Measurements from ENCODE around the gene TTC6.

Gene TTC6, protein sequence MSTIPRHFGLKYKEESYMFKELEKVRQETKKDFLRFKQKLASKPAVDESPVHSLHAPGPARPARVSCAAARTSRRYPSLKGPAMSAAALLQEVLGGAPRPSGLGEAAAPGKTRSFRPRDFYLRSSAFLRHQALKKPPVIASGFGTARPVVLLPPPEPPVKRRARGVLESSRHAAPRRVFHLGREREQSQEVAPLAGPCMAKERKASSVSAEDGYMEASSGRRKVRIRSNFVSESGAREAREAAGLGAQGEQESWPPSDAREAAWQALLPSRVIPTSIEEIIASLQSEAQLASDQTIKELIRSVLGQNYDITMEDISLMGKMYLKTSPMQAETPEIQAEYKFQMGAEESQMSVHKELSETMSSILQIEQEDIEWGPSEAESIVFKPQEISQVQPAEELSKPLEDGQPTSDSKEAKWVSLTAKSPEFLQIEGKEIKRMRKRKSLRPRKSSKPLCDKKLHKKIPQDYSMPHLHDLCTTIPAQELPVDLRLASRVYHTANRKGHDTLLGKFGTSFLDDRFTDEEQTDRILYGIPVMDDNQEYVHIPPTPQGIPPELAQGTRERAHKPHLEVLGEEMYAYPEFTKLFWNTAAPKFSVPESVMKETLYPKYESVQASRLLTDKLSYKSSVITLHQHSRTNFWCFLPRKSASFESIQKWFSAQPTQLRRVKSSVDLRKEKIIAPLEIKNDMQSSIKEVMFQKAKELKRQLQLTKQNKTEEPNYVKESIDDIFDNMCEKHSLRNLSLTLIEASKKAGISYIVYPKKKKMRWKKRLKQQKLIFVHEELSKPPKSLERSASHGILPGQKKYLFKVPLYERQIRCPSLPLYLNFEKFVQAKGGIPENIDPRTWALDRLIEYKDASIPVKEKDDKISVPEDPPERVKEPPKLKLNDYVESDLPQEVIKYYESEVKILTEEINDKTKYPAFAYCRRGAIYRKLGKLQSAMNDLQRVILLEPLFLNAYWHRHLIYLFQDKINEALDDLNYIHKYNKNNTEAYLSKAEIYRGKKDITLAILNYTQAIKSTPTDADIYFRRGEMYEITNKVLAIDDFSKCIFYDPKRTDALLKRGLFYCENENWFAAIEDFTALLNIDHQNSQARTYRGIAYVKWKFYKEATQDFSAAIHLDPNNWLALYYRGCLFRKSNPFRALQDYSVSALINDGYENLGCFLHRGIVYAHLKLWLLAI (N-terminal part only)

DNA sequence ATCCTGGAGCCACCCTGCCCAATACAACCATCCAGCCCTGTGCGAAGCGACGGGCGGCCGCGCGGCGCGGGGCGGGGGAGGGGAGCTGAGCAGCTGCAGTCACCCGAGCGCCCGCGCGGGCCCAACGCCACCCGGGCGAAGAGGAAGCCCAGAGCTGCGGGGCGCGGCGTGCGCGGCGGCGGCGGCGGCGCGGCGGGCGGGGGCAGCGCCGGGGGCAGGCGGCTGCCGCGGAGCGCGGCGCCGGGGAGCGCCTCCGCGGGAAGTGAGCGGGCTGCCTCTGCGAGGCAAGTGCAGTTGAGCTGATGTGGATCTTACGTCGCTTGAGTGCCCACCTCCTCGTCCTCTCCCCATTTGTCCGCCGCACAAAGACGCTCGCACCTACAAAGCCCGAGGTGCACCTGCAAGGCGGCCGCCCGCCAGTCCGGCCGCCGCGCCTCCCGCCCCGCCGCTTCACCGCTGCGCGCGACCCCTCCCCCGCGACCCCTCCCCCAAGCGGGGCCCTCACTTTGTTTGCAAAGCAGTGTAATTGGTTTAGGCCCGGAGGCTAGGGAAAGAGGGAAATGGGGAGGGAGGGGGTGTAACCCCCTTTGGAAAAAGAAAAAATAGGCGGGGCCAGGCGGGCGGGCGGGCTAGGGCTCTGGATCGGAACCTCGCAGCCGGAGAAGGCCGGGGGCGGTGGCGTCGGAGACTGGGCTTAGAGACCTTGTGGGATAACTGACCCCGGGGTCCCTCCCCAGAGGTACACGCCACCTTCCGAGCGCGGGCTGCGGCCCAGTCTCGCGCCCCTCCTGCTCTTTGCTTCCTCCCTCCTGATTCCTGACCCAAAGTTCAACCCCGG lies at the start of gene TTC6, which contains the start of gene FOXA1:
Gene TTC6 (plus strand): TSS at position 659 of the 838 bp plus-strand sequence. CDS start 26,436 bp downstream, outside the sequence.
Gene FOXA1 (minus strand): TSS at position 279 of the 838 bp plus-strand sequence. CDS start 277 bp downstream, at position 2.
- no peak for TF ChIP-seq GATA3 (IDR thresholded peaks at IDR 0.05; ENCODE audit: low read depth, low read length)
- TF ChIP-seq GATA2 (IDR thresholded peaks at IDR 0.05; ENCODE audit: low read depth, low read length) = no peak

DNA sequence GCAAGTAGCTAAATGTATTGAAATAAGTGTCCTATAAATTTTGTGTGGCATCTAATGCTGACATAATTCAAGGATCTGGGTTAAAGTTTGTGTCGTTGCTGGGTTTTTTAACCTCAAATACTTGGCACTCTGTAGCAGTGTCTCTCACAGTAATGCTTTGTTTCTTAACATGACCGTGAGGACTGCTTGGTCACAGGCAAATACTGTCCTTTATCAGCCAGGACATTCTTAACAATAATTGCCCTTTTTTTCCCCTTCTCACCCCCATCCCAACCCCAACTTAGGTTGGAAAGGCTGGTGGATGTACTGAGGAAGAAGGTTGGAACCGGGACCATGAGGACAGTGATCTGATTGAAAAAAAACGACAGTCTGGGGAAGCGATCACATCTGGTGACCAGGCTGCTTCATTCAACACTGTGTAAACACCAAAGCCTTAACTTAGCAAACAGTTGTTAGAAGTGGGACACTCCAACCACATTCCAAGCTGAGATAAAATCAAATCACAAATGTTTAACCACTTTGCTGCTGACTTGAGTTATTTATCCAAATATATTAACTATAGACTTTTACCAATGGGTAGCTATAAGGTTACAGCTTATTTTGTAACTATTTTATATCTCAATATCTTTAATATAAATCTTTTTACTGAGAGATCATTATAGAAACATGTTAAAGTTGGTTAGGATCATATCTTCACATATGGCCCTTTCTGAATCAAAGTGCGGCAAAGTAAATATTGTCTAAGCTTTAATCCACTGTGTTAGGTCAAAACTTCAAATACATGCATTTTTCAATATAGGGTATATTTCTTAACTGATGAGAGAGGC lies 48.6 kb upstream of the TTC6 start:
- TF ChIP-seq GATA2 (IDR thresholded peaks at IDR 0.05; ENCODE audit: low read depth, low read length) (no peak), GATA3 (IDR thresholded peaks at IDR 0.05; ENCODE audit: low read depth, low read length) (no peak)

DNA sequence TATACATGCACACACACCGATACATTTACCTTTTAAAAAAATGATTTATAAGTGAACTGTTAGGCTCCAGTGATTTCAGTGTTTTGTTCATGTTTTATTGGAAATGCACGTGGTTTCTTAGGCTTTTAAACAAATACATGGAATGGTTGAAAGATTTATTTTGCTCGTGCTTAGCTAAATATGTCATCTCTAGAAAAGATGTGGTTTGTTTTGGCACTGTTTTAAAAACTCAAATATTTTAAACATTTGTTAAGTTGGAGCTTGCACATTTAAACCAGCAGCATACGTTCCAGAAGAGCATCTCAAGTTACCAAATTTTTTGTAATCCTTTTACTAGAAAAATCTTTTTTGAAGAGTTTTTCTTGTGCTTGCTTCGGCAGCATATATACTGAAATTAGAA lies 44.9 kb upstream of the TTC6 start:
- TF ChIP-seq GATA3 (IDR thresholded peaks at IDR 0.05; ENCODE audit: low read depth, low read length) (no peak), GATA2 (IDR thresholded peaks at IDR 0.05; ENCODE audit: low read depth, low read length) (no peak)

DNA sequence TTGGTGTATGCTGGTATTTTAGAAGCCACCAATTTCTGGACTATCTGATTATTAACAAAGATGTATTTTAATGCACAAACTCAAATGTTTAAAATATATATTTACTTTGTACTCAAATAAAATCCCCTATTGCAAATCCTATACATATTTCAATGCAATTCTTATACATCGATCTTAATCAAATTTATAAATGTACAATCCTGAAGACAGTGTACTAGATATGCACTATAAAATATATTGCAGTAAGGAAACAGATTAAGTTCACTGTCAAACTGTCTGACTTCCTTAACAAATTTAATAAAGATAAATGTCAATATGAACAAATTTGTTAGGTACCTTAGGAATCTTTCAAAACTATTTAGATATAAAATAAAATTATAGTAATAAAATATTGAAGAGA lies 44.3 kb upstream of the TTC6 start:
- TF ChIP-seq GATA2 (IDR thresholded peaks at IDR 0.05; ENCODE audit: low read depth, low read length) (no peak), GATA3 (IDR thresholded peaks at IDR 0.05; ENCODE audit: low read depth, low read length) (no peak)

DNA sequence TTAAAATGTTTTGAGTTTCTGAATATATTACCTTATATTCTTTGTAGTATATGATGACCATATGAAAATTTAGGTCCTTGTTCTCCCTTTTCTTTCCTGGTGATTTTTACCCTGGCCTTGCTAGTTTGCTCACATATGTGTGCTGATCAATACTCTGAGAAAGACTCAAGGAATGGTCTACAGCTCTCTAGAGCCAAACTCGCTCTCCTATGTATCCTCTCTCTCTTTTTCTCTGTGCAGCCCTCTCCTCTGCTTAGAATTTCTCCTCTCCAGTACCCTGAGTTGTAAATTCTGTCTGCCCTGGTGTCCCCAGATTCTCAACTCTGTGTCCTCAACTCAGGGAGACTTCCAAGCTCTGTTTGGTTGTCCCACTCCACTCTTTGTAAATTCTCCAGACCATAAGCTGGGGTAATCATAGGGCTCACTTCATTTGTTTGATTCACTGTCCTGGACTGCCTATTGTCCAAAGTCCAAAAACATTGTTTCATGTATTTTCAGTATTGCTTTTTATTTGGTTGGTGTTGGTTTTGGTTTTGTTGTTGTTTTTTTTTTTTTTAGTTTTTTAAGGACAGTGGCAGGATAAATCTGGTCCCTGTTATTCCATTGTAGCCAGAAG lies 41.4 kb upstream of the TTC6 start:
- no peak for TF ChIP-seq GATA2 (IDR thresholded peaks at IDR 0.05; ENCODE audit: low read depth, low read length)
- no peak for TF ChIP-seq GATA3 (IDR thresholded peaks at IDR 0.05; ENCODE audit: low read depth, low read length)

DNA sequence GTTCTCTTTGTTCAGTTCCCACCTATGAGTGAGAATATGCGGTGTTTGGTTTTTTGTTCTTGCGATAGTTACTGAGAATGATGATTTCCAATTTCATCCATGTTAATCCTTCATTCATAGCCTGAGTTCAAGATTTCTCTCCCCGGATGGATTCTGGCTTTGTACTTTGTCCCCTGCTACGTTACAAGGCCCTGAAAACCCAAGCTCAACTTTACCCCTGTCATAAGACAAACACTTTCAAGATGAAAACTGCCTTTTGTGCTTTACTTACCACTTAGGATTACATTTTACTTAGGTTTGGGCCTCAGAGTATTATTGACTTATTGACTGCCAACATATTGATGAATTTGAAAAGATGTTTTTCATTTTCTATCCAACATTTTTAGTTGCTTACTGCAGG lies 36.7 kb upstream of the TTC6 start:
- no peak for TF ChIP-seq GATA2 (IDR thresholded peaks at IDR 0.05; ENCODE audit: low read depth, low read length)
- no peak for TF ChIP-seq GATA3 (IDR thresholded peaks at IDR 0.05; ENCODE audit: low read depth, low read length)

DNA sequence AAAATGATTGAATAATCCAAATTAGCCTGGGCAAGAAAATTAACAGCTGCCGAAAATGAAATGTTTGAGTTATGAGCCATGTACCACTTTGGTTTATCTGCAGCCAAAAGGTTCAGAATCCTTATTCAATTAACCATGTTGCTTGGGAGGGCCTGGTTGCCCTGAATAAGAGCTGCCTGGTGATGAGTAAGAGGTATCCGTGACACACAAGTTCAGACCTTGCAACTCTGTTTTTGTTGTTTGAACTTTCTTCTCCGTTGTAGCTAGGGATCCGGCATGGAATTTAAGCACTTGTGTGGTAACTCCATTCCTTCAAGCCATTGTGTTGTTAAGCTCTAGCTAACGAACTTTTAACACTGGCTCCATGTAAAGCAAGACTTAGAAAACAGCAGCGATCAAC lies 36.0 kb upstream of the TTC6 start:
- TF ChIP-seq GATA3 (IDR thresholded peaks at IDR 0.05; ENCODE audit: low read depth, low read length) = no peak
- no peak for TF ChIP-seq GATA2 (IDR thresholded peaks at IDR 0.05; ENCODE audit: low read depth, low read length)

DNA sequence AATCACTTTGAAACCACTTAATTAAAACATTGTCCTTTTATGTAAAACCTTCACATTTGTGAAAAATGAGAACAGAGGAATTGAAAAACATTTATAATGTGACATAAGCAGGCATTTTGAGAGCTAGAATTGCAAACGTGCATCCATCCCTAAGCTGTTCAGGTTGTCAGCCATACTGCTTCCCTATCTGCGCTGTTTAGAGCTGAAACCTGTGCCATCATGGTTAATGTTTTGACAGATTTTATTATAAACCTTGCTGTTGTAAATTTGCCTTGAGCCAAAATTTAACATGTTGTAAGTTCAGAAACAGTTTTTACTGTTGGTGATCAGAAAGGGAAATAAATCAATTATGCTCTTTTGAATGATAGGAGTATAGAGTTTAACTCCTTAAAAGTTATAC lies 32.2 kb upstream of the TTC6 start:
- TF ChIP-seq GATA2 (IDR thresholded peaks at IDR 0.05; ENCODE audit: low read depth, low read length) (no peak), GATA3 (IDR thresholded peaks at IDR 0.05; ENCODE audit: low read depth, low read length) (no peak)

DNA sequence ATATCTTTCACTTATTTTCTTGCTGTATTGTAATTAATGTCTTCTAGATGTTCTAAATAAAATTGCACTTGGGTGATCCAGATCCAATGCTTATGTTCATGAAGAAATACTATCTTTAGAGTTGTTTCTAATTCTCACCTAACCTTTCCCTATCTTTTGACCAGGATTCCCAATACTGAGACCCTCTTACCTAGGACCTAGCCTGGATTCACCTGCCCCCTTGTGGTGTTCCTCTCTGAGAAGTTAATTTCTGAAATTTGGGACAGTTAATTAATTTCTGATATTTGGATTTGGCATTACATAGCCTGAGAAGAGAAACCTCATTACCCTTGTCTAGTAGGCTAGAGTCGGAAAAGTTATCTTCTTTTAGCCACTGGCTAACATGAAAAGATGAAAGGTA lies 29.9 kb upstream of the TTC6 start:
- no peak for TF ChIP-seq GATA3 (IDR thresholded peaks at IDR 0.05; ENCODE audit: low read depth, low read length)
- no peak for TF ChIP-seq GATA2 (IDR thresholded peaks at IDR 0.05; ENCODE audit: low read depth, low read length)

DNA sequence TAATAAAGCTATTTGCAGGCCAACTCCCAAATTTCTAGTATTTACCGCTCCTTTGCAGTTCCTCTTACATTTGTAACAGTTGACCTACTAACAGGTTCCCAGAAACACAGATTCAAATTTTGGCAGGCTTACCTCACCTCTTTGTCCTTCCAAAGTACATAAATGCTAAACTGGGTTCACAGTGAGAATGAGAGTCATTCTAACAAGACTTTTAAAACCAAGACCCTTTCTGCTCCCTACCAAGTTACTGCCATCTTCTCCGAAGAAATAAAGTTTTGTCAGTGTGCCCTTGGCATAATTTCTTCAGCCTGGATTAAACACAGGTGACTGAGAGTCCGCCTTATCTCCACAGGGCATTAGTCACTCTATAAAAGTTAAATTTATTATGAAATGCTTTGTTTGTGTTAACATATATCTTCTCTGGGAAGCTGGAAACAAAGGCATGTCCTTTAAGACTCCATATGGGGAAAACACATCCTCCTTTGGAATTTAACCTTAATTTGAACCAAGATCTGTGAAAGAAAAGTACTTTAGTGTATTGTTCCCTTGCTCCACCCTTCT lies 28.5 kb upstream of the TTC6 start:
- TF ChIP-seq GATA3 (IDR thresholded peaks at IDR 0.05; ENCODE audit: low read depth, low read length) = no peak
- no peak for TF ChIP-seq GATA2 (IDR thresholded peaks at IDR 0.05; ENCODE audit: low read depth, low read length)

DNA sequence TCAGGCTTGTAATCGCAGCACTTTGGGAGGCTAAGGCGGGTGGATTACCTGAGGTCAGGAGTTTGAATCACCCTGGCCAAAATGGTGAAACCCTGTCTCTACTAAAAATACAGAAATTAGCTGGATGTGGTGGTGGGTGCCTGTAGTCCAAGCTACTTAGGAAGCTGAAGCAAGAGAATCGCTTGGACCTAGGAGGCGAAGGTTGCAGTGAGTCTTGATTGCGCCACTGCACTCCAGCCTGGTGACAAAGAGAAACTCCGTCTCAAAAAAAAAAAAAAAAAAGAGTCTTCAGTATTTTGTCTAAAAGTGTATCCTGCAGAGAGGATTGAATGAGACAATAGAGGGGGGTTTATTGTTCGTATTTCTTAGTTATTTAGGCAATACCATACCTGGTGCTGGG lies 25.7 kb upstream of the TTC6 start:
- TF ChIP-seq GATA3 (IDR thresholded peaks at IDR 0.05; ENCODE audit: low read depth, low read length) = no peak
- no peak for TF ChIP-seq GATA2 (IDR thresholded peaks at IDR 0.05; ENCODE audit: low read depth, low read length)

DNA sequence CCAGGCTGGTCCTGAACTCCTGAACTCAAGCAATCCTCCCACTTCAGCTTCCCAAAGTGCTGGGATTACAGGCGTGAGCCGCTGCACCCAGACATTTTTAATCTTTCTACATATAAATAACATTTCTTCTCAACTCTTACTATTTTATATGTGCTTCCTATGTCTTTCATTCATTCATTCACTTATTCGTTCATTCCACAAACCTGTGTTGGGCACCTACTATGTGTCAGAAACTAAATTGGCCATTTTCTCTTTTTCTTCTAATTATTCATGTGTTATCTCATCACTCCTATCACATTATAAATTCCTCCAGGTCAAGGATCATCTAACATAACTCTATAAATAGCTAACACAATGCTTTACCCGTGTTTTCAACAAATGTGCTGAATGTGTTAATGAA lies 24.0 kb upstream of the TTC6 start:
- no peak for TF ChIP-seq GATA3 (IDR thresholded peaks at IDR 0.05; ENCODE audit: low read depth, low read length)
- no peak for TF ChIP-seq GATA2 (IDR thresholded peaks at IDR 0.05; ENCODE audit: low read depth, low read length)

Data from SH-SY5Y (cell line).